ENCODE measurements around the gene CRTC3.

- TF ChIP-seq, protein P1, sequence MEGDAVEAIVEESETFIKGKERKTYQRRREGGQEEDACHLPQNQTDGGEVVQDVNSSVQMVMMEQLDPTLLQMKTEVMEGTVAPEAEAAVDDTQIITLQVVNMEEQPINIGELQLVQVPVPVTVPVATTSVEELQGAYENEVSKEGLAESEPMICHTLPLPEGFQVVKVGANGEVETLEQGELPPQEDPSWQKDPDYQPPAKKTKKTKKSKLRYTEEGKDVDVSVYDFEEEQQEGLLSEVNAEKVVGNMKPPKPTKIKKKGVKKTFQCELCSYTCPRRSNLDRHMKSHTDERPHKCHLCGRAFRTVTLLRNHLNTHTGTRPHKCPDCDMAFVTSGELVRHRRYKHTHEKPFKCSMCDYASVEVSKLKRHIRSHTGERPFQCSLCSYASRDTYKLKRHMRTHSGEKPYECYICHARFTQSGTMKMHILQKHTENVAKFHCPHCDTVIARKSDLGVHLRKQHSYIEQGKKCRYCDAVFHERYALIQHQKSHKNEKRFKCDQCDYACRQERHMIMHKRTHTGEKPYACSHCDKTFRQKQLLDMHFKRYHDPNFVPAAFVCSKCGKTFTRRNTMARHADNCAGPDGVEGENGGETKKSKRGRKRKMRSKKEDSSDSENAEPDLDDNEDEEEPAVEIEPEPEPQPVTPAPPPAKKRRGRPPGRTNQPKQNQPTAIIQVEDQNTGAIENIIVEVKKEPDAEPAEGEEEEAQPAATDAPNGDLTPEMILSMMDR (IDR thresholded peaks at IDR 0.05; ENCODE audit: insufficient read depth, low read depth, low read length): no peak
- no peak for TF ChIP-seq EZH2 (IDR thresholded peaks at IDR 0.05; ENCODE audit: insufficient read depth, low read length)
These were observed 150.2 kb downstream of the CRTC3 start for GRCh38 chr15:90679959-90680358.
